Measurements from ENCODE around the gene ICA1. TPM values are rescaled to one million over a fixed set of nuclear protein-coding genes. Genes with fewer than 3 reads are reported as not detected.

ICA1 gene
- total RNA-seq, 1 experiment from 2014 or later: 28.8 TPM

DNA sequence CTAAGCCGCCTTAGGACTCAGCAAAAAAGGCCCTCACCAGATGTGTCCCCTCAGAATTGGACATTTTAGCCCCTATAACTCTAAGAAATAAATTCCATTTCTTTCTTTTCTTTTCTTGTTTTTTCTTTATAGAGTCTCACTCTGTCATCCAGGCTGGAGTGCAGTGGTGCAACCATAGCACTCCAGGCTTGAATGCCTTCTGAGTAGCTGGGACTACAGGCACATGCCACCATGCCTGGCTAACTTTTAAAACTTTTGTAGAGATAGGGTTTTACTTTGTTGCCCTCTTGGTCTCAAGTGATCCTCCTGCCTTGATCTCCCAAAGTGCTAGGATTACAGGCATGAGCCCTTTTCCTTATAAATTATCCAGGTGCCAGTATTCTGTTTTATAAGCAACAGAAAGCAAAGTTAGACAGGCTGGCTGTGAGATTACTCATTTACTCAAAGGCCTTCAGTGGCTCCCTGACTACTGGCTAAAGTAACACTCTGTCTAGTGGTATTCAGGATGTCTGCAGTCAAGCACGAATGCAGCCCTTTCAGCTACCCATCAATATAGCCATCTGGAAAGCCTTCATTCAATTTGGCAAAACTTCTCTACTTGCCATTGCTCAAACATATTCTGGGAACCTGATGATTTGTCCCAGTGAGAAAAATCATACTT is 128.6 kb downstream of the ICA1 start:
- no peak overlapping the region for H3K4ac ChIP-seq (ENCODE audit: low read depth, low read length)
- H3K18ac ChIP-seq (ENCODE audit: insufficient read length, low read depth, low read length): no peak overlapping the region
- H3K27me3 ChIP-seq (ENCODE audit: insufficient read depth, low read length): no peaks in the 10 kb centered on the region
- Mint-ChIP-seq H3K36me3 (ENCODE audit: insufficient read depth in 1 of 3, low read depth in 3 of 3) (no peaks in the 10 kb centered on the region), H3K27ac (no peak overlapping the region), H3K27me3 (ENCODE audit: low read depth) (no peaks in the 10 kb centered on the region), H3K9me3 (no peaks in the 10 kb centered on the region; a peak in 1 of 5 replicates), H3K4me1 (no peaks in the 10 kb centered on the region; a peak in 1 of 4 replicates), H3K4me3 (no peak overlapping the region)
- WGBS (ENCODE audit: extremely low coverage, insufficient read length, low lambda C conversion rate): no CpG with 5 or more reads among the region's 2 CpGs
- no peak overlapping the region for H4K91ac ChIP-seq (ENCODE audit: insufficient read length, low read depth, low read length)
- no peak overlapping the region for H3K23ac ChIP-seq (ENCODE audit: insufficient read length, low read depth, low read length)
- H3K4me1 ChIP-seq (ENCODE audit: insufficient read depth, low read length): no peaks in the 10 kb centered on the region
- no peak overlapping the region for H3K56ac ChIP-seq (ENCODE audit: insufficient read length, low read depth, low read length)
- H3K14ac ChIP-seq (ENCODE audit: insufficient read depth, low read length): no peak overlapping the region
- no peak overlapping the region for H2BK120ac ChIP-seq (ENCODE audit: low read depth, low read length, poor library complexity, severe bottlenecking)
- no peak overlapping the region for H3K4me2 ChIP-seq (ENCODE audit: insufficient read depth, insufficient read length, low read length)
- TF ChIP-seq, protein P1, sequence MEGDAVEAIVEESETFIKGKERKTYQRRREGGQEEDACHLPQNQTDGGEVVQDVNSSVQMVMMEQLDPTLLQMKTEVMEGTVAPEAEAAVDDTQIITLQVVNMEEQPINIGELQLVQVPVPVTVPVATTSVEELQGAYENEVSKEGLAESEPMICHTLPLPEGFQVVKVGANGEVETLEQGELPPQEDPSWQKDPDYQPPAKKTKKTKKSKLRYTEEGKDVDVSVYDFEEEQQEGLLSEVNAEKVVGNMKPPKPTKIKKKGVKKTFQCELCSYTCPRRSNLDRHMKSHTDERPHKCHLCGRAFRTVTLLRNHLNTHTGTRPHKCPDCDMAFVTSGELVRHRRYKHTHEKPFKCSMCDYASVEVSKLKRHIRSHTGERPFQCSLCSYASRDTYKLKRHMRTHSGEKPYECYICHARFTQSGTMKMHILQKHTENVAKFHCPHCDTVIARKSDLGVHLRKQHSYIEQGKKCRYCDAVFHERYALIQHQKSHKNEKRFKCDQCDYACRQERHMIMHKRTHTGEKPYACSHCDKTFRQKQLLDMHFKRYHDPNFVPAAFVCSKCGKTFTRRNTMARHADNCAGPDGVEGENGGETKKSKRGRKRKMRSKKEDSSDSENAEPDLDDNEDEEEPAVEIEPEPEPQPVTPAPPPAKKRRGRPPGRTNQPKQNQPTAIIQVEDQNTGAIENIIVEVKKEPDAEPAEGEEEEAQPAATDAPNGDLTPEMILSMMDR (conservative IDR thresholded peaks at IDR 0.05): no peak
- no peak overlapping the region for H3K27ac ChIP-seq (ENCODE audit: insufficient read length, low read depth, low read length)
- H3T11ph ChIP-seq (ENCODE audit: low read length): no peak overlapping the region
- H2BK15ac ChIP-seq (ENCODE audit: low read depth, low read length): no peak overlapping the region
- H4K20me1 ChIP-seq (ENCODE audit: control insufficient read depth, insufficient read depth, insufficient read length): no peaks in the 10 kb centered on the region
- H3K9me3 ChIP-seq (ENCODE audit: control insufficient read depth, low read depth, low read length): no peaks in the 10 kb centered on the region
- H4K8ac ChIP-seq (replicated peaks; ENCODE audit: insufficient read length, low read depth, low read length): no peak overlapping the region
- no peak overlapping the region for H2AFZ ChIP-seq (ENCODE audit: low read length)
- no peaks in the 10 kb centered on the region for H3K79me1 ChIP-seq (ENCODE audit: insufficient read depth, low read depth, low read length, poor library complexity, severe bottlenecking)
- H2BK20ac ChIP-seq (ENCODE audit: low read depth, low read length, poor library complexity, severe bottlenecking): no peak overlapping the region
- no peak for DNase-seq
- H4K5ac ChIP-seq (ENCODE audit: insufficient read length, low read depth, low read length): no peak overlapping the region
- no peak overlapping the region for H3K9ac ChIP-seq (ENCODE audit: extremely low read depth, insufficient read length, low read length)
- no peaks in the 10 kb centered on the region for H3K23me2 ChIP-seq (ENCODE audit: insufficient read length, low read depth, low read length, poor library complexity, severe bottlenecking)
- H2BK5ac ChIP-seq (ENCODE audit: insufficient read length, low read length): no peak overlapping the region
- no peak overlapping the region for H2AK5ac ChIP-seq (ENCODE audit: insufficient read length, low read length)
- no peaks in the 10 kb centered on the region for H3K79me2 ChIP-seq (ENCODE audit: insufficient read depth, low read length)
- H2BK12ac ChIP-seq (ENCODE audit: insufficient read length, low read depth, low read length): no peak overlapping the region

All from H9 (cell line).